SIG-M5 (cell line): Measurements from ENCODE around the gene RGS7.
"Not testable (repeated sequence)": the region's sequence is repeated elsewhere in the genome, so short reads cannot be mapped to it uniquely, and the experiment has no call there.

ENCODE experiments used
- DNase-seq: peaks from one replicate; lab custom pipeline; 2025; lab: John Stamatoyannopoulos, UW

The RGS7 gene

DNA sequence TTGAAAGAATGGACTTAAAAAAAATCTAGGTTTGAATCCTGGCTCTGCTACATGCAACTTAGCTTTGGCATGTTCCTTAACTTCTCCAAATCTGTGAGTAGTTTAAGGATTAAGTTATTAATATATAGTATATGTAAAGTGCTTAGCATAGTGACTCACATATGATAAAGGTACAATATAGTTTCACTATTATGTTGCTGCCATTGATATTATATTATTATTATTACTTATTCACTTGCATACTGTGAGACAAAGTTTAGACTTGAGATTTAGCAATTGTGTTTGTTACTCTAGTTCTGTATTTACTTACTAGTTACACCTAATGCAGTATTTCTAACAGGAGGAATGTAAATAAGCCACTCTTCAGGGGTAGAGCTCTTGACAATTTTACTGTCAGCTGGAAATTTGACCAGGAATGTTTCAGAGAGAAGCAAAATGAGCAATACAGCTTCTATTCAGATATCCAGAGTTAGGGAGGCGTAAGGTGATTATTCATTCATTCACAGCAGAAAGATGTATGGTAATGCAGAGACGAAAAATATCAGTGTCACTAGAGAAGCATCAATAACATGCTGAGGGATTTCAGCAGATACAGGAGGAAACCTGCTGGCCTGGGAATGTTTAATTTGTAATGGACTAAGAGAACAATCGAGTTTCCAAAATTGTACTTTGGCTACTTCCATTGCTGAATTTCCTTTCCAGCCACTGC is 25.5 kb downstream of the RGS7 start:
- DNase-seq = no peak

DNA sequence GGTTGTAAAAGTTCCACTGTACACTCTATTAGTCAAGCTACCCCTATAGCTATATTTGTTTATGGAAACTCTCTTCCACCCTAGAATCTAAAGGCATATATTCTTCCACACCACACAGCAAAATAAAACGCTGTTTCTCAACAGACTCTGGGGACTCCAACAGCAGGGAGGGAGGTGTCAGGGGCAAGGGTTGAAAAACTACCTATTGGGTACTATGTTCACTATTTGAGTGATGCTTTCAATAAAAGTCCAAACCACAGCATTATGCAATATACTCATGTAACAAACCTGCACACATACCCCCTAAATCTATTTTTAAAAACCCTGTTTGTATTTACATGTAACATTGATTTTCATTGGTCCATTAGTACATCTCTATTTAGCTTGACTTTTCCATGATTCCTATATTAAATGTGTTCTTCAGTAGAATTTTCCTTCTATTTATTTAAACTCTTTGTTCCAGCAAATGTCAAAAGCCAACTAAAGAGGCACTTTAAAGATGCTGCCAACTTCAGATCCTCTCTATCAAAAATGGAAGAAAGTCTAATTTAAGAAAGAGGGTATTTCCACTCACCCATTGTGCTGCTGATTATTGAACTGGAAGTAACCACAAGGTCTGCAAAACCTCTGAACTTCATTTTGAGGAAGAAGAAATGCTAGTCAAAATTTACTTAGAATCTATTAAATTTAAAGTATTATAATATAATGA is 26.2 kb downstream of the RGS7 start:
- DNase-seq = no peak

DNA sequence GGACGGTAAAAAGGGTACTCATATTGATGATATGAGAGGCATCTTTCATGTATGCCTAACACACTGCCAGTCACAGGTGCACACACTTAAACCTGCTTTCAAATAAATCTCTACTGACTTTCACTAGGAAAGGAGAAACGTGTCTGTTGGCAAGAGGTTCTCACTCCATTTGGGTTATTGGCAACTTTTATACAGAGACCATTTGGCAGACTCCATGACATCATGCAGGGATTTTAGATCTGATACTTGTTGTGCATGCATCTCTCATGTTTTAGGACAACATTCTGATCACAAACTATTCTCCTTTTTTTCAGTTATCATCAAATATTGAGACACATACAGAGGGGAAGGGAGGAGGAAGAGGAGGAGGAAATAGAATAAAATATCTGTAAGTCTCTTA is 31.5 kb downstream of the RGS7 start:
- no peak for DNase-seq

DNA sequence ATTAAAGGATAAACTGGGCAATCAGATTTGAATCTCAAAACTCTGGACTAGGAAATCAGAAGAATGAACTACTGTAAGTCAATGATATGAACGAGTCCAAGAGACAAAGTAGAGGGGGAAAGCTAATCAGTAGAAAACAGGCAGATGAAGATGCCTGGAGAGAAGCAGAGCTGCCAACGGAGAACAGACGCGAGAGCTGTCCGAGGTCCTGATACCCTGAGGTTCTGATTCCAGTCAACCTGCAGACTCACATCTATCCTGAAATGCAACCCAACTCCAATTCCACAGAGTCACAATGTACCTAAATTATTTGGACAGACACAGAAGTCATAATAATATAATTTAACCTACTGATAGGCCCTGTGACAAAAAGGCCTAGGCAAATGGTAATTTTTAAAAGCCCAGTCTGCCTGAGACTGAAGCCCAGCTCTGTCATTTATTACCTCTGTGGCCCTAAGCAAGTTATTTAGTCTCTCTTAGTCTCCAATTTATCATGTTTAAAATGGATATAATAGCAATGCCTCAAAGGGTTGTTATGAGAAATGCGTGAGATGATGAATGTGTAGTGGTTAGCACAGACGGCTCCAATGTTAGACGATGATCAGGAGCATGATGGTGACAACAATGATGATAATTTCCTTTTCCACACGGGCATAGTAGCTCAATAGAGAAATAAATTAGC is 33.4 kb downstream of the RGS7 start:
- DNase-seq = no peak

DNA sequence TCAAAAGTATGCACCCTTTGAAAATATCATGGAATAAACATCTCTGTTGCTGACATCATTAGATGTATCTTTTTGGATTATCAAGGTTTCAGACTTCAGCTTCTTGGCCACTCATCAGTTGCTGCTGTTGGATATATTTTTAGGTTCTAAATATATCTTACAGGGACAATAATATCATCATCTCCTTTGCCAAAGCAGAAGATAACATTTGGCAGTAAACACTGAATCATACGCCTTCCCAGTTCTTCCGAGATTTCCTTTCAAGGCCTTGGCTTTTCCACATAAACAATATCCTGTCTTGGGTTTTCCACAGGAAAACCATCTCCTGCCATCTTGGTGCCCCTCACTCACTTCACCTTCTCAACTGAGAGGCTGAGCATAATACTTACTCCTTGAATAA is 39.3 kb downstream of the RGS7 start:
- no peak for DNase-seq

- DNase-seq = no peak
Observed at GRCh38 chr1:241316372-241316771, 40.6 kb downstream of the RGS7 start.

DNA sequence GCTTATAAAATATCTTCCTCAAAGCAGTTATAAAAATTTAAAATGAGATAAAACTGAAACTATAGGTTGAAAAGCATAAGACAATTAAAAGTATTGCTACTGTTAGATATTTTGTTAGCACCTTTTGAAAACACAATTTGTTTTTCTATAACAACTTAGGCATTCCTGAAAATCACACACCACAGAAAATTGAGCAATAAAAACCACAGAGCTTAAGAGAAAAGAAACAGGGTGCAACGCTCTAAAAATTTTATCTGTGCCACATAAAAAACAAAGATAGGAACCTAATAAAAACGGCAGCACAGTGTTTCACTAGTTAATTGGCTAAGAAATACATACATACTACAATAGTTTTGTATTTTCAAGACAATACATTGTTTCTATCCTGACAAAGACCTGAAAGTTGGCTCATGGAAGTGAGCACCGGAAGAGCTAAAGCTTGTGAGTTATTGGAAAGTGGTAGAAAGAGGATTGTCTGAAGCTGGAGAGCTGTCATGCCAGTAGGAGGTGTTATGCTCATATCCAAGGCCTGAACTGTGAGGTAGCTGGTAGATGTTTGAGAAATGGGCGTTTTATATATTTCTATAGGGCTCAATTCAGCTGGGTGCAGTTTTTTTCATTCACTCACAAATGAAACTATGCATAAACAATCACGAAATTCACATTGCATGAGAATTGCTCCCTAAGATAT is 45.8 kb downstream of the RGS7 start:
- DNase-seq = no peak

GRCh38 chr1:241310451-241310850 is 46.6 kb downstream of the RGS7 start:
- DNase-seq = no peak

- no peak for DNase-seq
Observed at GRCh38 chr1:241309651-241310050, 47.4 kb downstream of the RGS7 start.

GRCh38 chr1:241308471-241308870 is 48.5 kb downstream of the RGS7 start:
- DNase-seq = no peak

DNA sequence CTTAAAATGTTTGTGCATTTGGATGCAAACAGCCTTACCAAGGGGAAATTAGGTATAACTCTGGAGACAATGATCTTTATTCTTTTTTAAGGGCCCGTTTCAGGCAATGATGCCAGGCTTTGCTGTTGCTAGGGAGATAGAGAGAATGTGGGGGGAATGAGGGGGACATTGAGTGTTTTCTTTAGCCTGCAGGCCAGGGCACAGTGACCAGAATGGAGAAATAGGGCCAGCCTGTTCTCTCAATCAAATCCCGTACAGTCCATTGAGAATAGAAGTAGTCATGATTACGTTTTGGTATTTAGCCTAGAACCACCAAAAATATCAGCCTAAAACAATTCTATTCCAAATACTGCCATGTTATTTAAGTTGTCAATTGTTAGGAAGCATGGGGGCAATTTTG is 49.0 kb downstream of the RGS7 start:
- no peak for DNase-seq

DNA sequence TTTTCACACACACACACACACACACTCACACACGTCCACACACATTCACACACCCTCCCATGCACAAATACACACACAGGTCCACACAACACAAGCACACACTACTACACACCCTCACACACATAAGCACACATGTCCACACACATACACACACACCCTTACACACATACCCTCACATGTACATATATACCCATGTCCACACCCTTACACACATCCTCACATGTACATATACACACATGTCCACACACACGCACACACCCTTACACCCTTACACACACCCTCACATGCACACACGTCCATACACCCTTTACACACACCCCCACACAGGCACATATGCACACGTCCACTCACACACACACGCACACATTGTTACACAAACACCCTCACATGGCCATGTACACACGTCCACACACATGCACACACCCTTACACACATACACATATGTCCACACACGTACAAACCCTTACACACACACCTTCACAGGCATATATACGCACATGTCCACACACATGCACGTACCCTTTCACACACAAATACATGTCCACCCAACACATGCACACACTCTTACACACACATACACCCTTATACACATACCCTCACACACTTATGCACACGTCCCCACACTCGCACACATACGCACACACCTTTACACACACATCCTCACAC is 50.7 kb downstream of the RGS7 start:
- DNase-seq = no peak

DNA sequence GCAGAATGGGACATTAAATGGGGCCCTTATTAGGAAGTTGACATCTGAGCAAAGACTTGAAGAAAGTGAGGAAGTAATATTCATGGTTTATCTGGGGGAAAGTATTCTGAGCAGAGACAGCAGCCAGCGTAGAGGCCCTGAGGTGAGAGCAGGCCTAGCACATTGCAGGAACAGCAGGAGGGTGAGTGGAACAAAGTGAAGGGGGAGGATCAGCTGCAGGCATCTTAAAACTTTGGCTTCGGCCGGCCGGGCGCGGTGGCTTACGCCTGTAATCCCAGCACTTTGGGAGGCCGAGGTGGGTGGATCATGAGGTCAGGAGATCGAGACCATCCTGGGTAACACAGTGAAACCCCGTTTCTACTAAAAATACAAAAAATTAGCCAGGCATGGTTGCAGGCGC is 55.0 kb downstream of the RGS7 start:
- DNase-seq = not testable (repeated sequence)

DNA sequence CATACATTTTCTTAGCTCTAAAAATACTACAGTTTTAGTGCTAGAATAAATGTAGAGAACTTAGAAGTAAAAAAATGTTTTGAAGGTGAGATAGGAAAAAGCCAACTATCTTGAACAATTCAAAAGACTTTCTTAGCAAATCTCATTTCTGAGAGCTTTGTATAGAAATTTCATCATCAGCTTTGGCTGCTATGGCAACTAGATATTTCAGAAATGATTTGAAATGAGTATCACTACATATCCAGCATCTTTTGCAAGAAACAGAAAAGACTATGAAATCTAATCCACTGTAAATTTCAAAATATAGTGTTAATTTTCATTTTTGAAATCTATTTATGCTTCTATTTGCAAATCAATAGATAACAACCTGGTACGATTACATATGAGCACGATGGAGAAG is 57.7 kb downstream of the RGS7 start:
- DNase-seq = no peak

GRCh38 chr1:241292973-241293372 is 64.0 kb downstream of the RGS7 start:
- DNase-seq = no peak

- DNase-seq = not testable (repeated sequence)
Observed at GRCh38 chr1:241291548-241291947, 65.5 kb downstream of the RGS7 start.

GRCh38 chr1:241286486-241286885 is 70.5 kb downstream of the RGS7 start:
- no peak for DNase-seq

GRCh38 chr1:241276391-241276790 is 80.6 kb downstream of the RGS7 start:
- no peak for DNase-seq

DNA sequence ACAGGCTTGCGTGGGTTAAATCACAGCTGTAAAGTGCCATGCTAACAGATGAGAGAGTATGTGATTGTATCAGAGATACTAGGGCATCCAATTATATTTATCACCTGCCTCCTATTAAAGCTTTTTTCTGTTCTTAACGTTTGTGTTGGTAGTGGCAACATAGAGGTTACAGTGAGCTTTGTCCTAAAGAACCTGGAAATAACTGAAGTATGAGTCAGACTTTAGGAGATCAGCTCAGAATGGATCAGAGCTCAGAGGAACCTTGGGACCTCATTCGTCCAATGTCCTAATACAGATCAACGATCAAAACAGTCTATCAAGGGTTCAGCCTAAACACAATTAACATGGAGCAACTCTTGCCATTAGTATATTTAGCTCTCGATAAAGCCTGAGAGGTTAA is 81.0 kb downstream of the RGS7 start:
- DNase-seq = no peak

DNA sequence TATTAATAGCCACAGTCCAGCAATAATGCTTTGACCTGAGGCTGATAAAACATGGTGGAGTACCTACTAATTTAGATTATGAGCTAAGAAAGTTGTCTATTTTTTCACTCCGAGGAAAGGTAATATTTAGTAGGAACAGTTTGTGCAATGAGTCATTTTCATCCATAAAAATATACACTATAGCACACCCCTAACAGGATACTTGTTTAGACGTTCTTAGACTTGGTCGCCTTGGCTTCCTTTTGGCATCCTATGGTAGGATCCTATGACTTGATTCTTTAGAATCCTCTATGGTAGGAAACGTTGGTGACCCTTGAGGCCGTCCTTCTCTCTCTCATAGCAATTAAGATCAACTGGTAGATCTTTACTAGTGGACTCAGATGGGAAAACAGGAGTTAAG is 81.8 kb downstream of the RGS7 start:
- DNase-seq = no peak

DNA sequence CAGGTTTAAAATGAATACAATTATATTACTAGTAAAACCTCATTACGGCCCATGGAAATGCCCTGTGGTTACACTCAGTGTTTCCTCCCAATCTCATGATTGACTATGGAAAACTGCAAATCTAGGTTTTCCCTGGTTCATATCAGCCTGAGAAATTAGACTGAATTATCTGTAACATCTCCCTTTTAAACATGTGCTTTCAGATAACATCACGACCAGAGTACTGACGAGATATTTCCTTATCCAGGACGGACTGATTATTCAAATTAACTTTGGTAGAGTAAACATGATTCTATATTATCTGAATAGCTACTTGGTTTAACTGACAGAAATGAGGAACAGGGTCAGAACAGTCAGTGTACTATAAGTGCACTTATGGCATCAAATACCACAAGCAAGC is 82.3 kb downstream of the RGS7 start:
- no peak for DNase-seq

GRCh38 chr1:241272828-241273227 is 84.2 kb downstream of the RGS7 start:
- no peak for DNase-seq
